ENCODE data around the gene PSMB4.
"Not testable (repeated sequence)": the region's sequence is repeated elsewhere in the genome, so short reads cannot be mapped to it uniquely, and the experiment has no call there.

The PSMB4 gene

DNA sequence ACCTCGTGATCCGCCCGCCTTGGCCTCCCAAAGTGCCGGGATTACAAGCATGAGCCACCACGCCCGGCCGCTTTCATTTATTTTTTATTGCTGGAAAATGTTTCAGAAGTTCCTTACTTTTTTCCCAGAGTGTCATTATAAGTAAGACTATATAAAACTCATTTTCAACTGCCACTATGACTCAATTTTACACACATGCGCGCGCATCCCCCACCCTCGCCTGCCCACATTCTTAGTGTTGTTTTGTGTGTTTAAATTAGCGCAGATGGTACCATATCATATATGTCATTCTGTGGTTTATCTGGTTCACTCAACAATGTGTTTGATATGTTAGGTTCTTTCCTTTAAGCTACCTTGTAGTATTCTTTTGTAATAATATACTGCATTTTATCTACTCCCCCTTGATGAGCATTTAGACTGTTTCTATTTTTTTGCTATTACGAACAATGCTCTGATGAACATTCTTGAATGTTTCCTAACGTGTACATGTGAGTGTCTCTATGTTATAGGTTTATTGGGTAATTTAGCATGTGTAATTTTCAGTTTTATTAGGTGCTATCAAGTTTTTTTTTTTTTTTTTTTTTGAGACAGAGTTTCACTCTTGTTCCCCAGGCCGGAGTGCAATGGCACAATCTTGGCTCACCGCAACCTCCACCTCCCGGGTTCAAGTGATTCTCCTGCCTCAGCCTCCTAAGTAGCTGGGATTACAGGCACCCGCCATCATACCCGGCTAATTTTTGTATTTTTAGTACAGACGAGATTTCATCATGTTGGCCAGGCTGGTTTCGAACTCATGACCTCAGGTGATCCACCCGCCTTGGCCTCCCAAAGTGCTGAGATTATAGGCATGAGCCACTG lies 8.9 kb upstream of the PSMB4 start:
- not testable (repeated sequence) for DNase-seq

DNA sequence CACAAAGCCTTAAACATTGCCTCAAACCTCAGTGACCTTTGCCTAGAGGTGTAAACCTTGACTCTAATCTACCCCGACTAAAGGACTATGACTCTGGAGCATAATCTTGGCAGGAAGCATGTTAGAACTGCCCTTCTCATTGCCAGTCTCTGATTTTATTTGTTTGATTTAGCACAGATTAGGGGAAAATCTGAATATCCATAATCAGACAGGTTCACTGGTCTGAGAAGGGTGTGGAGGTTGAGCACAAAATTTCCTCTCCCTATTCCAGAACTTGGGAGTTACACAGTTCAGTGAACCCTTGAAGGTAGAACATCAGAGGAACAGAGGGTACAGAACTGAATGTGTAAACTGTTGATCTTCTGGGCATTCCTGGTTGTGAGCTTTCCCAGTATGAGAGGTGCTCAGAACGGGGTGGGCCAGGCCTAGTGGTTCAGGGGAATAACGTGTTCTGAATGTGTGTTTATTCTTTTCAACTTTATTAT lies 8.3 kb upstream of the PSMB4 start:
- DNase-seq = no peak

DNA sequence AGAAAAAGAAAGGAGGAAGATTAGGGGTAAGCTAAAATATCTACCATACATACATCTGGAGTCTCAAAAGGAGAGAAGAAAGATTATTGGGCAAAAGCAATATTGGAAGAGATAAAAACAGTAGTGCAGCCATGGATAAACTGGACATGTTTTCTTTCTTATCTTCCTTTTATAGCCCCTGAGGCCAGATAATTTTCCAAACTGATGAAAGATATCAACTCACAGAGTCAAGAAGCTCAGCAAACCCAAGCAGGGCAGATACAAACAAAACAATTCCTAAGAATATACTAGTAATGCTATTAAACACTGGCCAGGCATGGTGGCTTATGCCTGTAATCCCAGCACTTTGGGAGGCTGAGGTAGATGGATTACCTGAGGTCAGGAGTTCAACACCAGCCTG lies 5.8 kb upstream of the PSMB4 start:
- no peak for DNase-seq

DNA sequence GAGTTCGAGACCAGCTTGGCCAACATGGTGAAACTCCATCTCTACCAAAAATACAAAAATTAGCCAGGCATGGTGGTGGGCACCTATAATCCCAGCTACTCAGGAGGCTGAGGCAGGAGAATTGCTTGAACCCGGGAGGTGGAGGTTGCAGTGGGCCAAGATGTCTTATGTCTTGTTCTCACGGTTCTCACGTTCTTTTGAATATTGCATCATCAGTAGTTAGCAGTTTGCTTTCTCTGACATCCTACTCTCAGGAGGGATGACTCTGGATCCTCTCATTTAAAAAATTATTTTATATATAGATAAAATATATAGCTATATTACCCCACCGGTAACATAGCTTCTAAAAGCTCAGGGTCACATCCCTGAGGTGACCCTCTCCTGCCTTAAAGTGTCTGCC lies 3.1 kb upstream of the PSMB4 start:
- not testable (repeated sequence) for DNase-seq

DNA sequence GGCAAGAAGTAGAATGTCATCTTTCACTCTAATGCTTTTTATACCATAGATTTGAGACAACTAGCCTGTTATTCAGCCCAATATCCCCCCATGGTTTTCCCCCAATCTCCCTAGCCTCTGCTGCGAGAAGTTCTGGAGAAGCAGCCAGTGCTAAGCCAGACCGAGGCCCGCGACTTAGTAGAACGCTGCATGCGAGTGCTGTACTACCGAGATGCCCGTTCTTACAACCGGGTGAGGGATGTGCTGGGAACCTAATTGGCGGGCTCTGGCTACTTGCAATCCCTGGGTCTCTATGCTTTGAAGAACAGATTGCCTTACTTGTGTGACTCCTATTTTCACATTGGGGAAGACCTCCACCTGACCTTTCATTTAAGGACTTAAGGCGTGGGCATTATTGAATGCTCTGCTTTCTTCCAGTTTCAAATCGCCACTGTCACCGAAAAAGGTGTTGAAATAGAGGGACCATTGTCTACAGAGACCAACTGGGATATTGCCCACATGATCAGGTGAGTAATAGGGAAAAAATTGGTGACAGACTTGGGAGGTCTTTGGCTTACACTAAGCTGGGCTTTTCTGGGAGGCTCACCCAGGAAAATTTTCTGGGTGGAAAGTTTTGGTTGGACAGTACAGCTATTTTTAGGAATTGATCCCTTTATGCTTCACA lies 1.9 kb downstream of the PSMB4 start:
- no peak for DNase-seq

DNA sequence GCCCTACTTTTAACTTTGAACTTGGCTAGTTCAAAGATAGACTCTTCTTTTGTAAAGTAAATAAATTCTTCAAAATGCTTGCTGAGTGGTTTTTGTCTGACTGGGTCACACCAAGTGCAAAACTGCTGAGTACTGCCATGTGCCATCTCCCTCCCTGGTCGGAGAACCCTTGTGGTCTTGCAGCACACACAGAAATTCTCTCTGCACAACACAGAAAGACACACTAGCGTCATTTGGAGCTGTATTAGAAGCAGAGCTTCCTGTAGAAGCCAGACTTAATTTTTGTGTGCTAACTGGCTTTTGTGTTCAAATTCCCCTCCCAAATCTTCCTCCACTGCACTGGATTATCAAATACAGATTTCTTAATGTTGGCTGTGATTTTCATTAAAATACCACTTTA lies 2.5 kb downstream of the PSMB4 start:
- no peak for DNase-seq

DNA sequence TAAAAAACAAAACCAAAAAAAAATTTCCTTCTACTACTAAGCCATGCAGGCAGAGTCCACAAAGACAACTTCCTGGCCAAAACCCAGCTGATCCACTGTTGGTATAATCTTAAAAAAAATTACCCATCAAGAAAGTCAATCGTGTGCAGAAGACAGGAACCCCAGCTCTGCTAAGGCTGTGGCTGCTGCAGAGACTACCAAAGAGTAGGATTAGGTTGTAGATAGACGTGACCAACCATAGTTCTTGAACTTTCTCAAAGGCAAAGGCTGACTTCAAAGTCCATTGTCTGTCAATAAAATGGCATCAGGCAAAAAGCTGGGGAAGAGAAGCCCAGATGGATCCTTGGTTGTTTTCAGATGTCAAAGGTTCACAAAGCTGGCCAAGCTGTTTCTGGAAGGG lies 3.4 kb downstream of the PSMB4 start:
- DNase-seq = no peak

DNA sequence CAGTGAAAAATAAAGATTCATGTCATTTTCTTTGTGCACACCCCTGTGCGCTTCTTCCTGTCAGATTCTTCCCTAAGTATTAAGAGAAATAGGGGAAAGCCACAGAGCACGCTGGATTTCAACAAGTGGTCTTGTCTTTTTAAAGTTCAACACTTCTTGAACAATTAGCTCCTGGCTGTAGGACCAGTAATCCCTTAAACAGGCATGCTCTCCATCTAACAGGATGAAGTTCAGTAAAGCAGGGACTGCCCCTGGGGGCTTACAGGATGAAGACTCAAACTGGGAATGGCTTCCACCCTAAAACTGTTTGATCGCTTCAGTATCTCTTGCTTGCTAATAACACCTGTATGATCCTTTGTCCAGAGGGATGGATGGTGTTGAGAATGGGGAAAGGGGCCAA lies 4.2 kb downstream of the PSMB4 start:
- no peak for DNase-seq

DNA sequence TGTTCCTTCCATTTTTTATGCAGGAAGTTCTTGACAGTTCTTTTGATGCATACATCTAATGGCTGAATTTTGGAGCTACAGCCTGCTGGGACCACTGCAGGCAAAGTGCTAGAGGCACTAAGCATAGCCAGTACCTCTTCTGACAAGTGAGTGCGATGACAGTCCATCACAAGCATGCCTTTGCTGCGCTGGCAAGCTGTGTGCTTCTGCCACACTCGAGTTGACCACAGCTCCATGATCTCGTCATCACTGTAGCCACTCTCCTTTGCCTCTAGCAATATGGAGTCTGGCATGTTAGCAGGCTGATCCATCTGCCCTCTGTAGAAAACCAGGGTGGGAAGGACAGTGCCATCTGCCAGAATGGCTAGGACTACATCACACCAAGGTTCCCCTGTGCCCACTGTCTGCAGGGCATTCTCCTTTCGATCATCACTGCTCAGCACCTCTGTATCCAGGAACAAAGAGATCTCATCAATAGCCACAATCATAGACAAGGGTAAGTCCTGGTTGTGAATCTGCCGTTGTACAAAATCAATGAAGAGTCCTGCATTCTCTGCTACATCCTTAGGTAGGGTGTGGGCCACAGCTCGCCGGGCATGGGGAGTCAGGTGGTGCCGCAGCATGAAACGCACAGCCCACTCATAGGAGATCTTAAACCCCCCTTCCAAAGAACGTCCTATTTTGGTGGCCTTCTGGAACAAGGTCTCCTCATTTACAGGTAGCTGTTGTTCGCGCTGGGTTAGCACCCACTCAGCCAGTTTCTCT lies 6.0 kb downstream of the PSMB4 start:
- DNase-seq = no peak

DNA sequence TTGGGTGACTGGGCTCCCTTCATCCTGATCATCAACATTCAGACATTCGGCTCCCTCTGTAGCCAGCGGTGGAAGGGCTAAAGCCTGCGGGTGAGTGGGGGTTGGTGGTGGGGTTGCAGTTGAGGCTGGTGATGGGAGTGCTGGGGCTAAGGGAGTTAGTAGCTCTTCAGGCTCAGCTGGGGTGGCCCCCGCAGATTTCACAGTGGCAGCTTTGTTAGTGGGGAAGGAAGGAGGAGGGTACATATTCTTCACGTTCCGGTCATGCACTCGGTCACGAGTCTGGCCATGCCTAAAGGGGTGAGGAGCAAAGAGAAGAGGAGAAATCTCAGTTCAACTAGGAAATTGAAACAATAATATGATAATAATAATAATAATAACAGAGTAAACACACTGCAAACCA lies 6.8 kb downstream of the PSMB4 start:
- no peak for DNase-seq

DNA sequence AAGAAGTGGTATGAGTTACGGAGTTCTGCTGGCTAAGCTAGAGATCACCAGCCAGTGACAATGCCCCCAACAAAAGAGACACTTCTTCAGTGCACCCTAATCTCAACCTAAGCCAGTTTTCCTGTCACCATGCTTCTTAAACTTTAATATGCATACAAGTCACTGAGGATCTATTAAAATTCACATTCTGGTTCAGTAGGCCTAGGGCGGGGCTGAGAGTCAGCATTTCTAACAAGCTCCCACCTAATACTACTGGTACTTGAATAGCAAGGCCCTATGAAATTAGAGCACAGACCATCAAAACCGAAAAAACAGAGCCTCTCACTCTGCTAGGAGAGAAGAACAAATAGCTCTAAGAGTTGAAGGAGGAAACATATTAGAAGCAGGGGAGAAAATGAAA lies 7.9 kb downstream of the PSMB4 start:
- DNase-seq = no peak

DNA sequence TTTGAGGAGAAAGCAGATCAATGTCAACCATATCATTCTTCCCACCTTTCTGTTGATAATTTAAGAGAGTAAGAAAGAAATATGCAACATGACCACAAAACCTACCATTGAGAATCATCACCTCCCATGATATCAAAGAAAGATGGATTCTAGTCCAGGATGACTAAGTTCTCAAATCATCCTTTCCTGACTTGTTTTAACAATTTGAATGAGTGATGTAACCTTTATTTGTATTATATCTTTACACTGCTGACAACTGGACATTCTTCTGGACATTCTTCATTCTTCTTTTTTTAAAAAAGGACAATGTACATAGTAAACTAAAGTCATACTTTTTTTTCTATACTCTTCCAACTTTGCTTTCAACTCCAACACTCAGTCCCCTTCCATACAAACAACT lies 9.5 kb downstream of the PSMB4 start:
- DNase-seq = no peak

DNA sequence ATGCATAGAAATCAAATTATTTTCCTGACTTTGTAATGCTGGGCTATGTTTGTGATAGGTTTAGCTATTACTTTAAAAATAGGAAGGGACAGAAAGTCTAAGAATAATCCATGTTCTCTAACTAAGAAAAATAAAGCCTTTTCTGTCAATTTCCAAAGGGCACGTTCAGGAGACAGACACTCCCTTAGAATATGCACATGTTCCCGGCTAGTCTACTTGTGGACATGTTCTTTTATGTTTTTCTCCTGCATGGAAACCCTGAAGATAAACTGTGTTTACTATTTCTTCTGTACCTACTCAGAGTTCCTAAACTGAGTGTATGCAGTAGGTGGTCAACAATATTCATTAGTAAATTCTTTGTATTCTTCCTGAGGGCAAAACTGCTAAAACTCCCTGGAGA lies 12.5 kb downstream of the PSMB4 start:
- DNase-seq = no peak

DNA sequence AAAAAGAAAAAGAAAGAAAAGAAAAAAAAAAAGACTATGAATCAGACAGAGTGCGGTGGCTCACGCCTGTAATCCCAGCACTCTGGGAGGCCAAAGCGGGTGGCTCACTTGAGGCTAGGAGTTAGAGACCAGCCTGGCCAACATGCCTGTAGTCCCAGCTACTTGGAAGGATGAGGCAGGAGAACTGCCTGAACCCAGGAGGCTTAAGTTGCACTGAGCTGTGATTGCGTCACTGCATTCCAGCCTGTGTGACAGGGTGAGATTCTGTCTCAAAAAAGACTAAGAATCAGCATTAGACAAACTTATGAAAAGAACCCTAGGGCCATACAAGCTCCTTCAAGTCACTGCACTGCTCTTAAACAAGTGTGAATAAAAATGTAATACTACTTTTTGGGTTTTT lies 16.9 kb downstream of the PSMB4 start:
- DNase-seq = no peak

DNA sequence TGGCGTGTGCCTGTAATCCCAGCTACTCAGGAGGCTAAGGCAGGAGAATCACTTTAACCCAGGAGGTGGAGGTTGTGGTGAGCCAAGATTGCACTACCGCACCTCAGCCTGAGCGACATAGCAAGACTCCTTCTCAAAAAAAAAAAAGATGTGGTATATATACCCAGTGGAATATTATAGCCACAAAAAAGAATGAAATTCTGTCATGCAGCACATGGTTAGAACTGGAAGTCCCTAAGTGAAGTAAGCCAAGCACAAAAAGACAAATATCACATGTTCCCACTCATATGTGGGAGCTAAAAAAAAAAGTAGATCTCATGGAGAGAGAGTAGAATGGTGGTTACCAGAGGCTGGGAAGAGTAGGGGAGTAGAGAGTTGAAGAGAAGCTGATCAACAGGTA lies 18.7 kb downstream of the PSMB4 start:
- no peak for DNase-seq

DNA sequence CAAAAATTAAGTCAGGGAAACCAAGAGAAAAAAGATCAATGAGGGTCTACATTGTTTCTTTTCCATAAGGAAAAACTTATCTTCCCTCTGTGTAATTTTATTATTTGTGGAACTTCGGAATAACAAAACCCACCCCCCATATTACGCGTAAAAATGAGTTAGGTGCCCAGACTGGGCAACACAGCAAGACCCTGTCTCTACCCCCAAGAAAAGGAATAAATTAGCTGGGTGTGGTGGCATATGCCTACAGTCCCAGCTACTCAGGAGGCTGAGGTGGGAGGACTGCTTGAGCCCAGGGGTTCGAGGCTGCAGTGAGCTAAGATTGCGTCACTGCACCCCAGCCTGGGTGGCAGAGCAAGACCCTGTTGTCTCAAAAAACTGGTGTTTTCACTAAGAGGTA lies 20.4 kb downstream of the PSMB4 start:
- no peak for DNase-seq

DNA sequence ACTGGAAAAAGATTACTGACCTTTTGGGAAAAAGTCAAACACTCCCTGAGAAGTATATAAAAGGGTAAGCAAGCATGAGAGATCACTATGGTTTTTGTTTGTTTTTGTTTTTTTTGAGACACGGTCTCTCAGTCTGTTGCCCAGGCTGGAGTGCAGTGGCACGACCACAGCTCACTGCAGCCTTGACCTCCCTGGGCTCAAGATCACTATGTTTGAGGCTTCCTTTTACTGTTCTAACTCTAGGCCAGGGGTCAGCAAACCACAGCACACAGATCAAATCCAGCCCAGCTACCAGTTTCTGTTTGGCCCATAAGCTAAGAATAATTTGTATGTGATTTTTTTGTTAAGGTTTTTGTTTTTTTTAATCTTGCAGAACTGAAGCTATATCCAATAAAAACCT lies 25.7 kb downstream of the PSMB4 start:
- no peak for DNase-seq

DNA sequence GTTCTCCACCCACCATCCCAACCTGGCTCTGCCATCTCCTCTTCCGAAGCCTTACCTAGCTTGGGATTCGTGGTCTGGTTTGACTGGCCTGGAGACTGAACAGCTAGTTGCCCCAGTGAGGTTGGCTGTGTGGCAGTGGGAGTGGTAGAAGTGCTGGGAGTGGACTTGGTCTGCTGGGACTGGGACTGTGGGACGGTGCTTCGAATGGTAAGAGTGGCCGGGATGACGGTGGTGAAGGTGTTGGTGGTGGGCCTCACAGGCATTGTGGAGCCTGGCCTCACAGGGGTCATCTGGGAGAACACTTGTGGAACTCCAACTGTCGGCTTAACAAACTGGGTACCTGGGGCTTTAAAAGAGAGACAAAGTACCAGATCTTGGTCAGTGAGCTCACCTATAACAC lies 28.7 kb downstream of the PSMB4 start:
- DNase-seq = no peak

DNA sequence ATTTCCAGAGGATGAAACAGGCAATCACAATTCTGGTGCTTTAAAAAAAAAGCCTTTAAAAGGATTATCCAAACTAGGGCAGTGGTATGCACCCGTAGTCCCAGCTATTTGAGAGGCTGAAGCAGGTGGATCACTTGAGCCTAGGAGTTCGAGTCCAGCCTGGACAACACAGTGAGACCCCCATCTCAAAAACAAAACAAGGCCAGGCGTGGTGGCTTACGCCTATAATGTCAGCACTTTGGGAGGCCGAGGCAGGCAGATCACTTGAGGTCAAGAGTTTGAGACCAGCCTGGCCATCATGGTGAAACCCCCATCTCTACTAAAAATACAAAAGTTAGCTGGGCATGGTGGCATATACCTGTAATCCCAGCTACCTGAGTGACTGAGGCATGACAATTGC lies 34.5 kb downstream of the PSMB4 start:
- not testable (repeated sequence) for DNase-seq

DNA sequence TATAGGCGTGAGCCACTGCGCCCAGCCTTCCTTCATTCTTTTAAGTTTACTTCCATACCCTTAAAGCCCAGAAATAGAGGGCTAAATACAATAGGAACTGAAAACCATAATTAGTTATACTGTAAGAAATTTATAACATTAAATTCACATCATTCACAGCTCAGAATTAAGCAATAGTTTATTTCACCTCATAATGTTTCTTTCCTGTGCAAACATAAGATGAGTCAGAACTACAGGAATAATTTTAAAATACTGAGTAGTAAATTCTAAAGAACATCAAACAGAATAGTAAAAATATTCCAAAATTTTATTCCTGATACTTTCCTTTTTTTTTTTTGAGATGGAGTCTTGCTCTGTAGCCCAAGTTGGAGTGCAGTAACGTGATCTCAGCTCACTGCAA lies 35.8 kb downstream of the PSMB4 start:
- DNase-seq = no peak

DNA sequence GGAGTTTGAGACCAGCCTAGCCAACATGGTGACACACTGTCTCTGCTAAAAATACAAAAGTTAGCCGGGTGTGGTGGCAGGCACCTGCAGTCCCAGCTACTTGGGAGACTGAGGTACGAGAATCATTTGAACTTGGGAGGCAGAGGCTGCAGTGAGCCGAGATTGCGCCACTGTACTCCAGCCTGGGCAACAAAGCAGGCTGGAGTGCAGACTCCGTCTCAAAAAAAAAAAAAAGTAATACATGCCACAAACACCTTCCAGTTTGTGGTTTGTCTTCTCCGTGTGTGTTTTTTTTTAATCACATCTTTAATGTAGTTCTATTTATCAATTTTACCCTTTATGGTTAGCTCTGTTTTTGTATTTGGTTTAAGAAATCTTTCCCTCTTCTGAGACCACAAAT lies 37.6 kb downstream of the PSMB4 start:
- no peak for DNase-seq

DNA sequence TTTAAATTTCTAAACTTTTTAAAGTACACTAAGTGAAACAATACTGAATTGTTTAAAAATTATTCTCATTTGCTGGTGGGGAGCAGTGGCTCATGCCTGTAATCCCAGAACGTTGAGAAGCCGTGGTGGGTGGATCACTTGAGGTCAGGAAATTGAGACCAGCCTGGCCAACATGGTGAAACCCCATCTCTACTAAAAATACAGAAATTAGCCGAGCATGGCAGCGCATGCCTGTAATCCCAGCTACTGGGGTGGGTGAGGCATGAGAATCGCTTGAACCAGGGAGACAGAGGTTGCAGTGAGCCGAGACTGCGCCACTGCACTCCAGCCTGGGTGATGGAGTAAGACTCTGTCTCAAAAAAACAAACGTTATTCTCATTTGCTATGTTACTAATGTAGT lies 38.0 kb downstream of the PSMB4 start:
- not testable (repeated sequence) for DNase-seq

DNA sequence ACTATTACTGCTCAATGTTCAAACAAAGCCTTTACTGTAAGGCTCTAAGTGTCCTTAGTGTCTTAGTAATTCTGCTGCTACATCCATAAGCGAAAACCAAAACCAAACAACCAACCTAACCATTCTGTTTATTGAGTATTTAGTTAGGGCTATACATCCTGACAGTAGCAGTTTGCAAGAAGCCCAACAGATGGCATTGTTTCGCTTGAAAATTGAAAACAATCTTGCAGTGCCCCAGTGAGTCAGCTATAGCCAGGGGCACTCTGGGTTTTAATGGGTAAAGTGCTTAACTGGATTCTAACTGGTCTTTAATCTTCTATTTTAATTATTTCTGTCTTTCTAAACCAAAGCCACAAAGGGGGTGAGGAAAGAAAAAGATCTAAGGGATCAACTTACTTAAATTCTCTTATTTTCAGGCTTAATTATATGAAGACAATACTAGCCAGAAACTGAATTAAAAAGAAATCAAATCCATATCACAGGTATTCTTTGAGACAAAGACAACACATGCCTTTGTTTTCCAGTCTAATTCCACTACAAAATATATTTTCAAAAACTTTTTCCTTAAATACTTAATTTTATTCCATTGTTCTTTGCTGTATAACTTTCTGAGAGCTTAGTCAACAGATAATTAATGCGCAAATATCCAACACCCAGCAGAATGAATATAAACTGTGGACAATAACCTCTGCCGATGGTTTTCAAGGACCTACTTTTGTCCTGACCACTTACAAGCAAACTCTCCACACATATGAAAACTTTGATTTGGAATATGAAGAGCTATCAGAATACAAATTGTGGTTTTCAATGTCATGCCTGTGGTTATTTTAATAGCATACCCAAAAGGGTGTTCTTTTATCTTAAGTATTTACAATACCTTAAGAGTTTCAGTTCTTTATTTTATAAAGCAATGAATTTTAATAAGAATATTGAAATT lies 44.7 kb downstream of the PSMB4 start:
- DNase-seq = peak; percentile 44

All from SIG-M5 (cell line).